ENCODE results near the gene SYT5.
"Not testable (repeated sequence)": the region's sequence is repeated elsewhere in the genome, so short reads cannot be mapped to it uniquely, and the experiment has no call there.

The SYT5 gene

DNA sequence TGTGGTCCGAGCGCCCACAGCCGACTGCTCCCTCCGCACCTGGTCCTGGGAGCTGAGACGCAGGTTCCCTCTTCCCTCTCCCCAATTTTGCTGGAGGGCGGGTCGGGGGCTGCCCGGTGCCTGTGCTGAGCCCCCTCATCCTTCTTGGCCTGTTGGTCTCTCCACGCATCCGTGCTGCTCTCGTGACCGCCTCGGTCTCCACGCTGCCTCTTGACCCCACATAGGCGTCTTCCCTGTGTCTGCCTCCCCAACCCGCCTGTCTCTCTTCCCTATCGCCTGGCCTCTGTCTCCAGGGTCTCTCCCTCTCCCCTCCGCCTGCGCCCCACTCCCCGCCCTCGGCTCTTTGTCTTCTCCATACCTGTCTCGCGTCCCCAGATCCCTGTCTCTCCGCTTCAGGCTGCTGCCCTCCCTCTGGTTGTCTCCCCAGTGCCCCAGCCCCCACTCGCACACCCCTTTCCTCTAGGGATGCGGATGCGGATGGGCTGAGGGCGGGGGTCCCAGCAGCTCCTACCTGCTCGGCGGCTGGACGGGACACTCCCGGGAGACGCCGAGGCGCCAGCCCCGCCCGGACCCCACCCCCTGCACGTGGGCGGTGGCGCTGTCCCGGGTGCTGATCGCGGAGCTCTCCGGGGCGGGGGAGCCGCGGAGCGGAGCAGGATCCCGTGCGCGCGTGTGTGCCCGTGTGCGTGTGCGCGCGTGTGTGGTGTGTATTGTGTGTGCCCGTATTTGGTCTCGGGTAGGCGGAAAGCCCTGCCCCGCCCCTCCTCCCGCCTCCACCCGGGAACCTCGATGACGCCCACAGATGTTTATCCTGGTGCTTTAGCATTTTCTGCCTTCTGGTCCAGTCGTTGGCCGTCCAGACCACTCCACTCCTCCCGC is at the start of gene SYT5:
TSS of gene SYT5 (minus strand) at position 684 of the 879 bp plus-strand sequence. CDS start 1,248 bp downstream, outside the sequence.
- DNase-seq (ENCODE audit: low read depth, low spot score): no peak

DNA sequence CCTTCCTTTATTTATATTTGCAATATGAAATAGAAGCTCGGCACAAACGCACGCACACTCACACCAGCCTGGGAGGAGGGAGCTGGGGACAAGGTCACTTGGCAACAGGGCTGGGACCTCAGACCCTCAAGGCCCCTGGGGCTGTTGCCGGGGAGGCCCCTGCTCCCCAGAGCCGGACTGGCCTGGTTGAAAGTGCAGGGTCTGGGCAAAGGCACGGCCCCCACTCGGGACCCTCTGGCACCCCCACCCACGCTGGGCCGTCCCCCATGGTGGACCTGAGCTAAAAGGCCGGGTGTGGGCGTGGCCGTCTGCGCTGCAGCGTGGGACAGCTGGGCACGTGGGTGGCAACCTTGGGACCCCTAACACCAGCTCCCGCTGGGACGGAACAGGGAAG is 49.7 kb upstream of the SYT5 start:
- no peak for DNase-seq (ENCODE audit: low read depth, low spot score)

DNA sequence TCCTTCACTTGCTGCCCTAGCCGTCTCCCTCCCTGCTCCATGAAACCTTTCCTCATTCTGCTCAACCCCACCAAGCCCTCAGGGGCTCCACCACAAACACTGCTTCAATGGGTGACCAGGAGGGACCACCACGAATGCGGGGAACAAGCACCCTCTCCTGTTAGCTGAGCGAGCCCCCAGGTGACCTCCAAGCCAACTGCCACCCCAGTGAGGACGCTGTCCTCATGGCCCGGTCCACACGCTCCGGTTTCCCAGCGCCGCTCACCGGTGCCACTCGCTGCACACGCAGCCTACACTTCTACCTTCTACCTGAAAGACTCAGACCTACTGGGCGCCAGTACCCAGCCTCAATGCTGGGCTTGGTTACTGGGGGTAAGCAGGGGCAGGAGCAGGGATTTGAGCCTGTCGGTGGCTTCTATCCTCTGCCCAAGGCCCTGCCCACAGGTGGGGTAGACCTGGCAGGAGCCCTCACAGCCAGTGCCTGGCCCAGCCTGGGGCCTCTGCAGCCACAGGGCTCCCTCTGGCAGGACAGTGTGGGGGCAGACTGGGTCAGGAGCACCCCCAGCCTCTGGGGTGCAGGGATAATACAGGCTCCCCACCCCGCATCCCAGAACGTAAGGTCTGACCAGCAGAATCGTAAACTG is 49.2 kb upstream of the SYT5 start:
- no peak for DNase-seq (ENCODE audit: low read depth, low spot score)

DNA sequence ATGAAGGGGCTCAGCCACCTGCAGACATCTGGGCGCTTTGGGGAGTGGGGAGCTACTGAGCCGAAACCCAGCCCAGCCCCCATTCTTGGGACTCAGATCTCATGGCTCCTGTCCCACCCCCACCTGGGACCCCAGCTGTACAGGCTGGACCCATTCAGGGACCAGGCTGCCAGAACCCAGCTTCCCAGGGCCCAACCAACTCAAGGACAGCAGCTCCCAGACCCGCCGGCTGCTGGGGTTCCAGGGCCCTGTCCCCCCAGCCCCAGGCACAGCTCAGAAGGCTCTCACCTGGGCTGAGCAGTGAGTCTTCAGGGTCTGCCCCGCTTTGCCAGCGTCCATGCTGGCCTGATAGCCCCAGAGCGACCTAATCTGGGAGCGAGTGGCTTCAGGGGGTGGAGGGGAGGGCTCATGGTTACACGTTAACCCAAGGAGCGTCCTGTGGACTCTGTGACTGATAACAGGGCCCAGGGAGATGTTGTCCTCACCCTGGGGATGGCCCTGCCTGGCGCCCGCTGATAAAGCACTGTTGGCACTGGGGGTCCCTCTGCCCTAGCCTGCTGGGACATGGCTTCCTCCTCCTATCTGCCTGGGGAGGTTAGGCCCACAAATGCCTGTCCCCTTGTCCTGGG is 48.4 kb upstream of the SYT5 start, which contains the start of gene TMEM86B:
TSS of gene TMEM86B (minus strand) at position 361 of the 629 bp plus-strand sequence. CDS start at position 339, 22 bp downstream.
- no peak for DNase-seq (ENCODE audit: low read depth, low spot score)

DNA sequence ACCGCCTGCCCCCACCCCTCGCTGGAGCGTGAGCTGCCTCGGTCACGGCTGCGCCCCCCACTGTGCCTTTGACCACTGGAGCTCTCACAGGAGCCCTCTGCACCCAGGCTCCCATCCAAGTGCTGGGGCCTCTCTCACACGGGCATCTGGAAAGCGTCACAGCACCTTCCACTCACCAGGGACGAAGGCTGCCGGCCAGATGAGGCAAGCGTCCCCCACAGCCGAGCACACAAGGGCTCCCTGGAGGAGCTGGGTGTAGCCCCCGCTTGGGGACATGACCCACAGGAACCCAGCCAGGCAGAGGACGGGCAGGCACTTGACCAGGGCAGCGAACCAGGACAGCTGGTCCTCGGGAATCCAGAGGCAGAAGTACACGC is 47.9 kb upstream of the SYT5 start:
- DNase-seq (ENCODE audit: low read depth, low spot score): no peak

DNA sequence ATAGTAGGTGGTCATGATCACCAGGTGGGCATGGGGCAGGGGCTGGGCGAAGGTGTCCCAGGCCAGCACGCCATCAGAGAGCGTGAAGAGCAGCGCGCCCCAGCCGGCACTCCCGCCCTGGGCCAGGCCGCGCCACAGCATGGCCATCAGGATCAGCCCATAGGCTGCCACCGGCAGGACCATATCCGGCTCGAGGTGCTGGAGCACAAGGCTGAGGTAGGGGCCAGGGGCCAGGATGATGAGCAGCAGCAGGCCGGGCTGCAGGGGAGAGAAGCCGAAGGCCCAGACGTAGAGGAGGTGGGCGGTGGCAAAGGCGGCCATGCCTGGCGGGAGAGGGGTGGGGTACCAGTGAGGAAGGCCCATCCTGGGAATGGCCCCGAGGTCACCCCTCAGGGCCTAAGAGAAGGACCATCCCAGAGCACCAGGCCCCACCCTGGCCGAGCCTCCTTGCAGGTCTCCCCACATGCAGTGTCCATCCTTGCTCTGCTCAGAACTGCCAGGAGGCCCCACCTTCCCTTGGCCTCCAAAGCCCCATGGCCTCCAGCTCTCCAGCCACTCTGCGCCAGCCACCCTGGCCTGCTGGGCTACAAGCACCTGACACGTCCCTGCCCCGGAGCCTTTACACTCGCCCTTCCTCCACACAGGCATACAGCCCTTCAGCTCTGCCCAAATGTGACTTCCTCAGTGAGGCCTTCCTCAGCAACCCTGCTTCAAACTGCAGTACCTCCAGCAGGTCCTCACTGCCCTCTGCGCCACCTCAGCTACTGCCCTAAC is 47.3 kb upstream of the SYT5 start:
- DNase-seq (ENCODE audit: low read depth, low spot score): no peak

DNA sequence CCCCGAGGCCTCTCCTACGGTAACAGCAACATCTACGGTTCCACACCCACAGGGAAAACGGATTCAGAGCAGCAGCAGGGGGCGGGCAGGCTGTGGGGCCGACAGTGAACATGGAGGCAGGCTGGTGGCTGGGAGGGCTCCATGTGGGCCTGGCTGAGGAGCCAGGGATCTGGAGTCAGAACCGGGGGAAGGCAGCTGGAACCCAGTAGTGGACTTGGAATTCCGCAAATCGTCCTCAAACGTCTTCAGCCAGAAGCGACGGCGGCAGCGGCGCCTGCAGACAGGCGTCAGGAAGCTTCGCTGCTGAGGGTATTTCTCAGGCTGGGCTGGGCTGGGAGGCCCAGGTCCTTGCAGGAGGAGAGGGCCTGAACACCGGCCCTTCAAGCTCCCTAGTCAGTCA is 46.7 kb upstream of the SYT5 start:
- DNase-seq (ENCODE audit: low read depth, low spot score): no peak

DNA sequence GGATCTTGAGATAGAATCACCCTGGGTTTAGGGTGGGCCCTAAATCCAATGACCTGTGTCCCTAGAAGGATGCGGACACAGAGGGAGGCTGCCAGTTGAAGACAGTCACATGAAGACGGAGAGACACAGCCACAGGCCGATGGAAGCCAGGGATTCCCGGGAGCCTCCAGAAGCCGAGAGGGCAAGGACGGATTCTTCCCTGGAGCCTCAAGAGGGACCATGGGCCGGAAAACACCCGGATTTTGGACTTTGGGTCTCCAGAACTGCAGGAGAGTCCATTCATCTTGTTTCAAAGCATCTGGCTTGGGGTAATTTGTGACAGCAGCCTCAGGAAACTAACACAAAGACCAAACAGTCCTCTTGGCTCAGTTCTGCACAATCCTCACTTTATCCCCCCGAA is 46.2 kb upstream of the SYT5 start:
- DNase-seq (ENCODE audit: low read depth, low spot score): no peak

DNA sequence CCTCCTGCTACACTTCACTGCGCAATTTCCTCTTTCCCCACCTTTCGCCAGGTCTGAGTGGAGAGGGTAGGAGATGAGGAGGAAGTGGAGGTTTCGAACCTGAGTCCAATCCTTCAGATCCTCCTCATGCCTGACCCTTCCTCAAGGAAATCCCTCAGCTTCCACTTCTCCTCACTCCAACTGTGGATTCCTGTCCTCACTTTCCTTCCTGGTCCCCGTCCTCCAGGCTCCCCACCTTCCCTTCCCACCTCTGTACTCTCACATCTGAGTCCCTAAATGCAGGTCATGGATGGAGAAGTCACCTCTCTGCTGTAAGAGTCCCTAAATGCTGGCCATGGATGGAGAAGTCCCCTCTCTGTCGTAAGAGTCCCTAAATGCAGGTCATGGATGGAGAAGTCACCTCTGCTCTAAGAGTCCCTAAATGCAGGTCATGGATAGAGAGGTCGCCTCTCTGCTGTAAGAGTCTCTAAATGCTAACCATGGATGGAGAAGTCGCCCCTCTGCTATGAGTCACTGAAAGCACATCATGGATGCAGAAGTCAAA is 45.4 kb upstream of the SYT5 start:
- no peak for DNase-seq (ENCODE audit: low read depth, low spot score)

DNA sequence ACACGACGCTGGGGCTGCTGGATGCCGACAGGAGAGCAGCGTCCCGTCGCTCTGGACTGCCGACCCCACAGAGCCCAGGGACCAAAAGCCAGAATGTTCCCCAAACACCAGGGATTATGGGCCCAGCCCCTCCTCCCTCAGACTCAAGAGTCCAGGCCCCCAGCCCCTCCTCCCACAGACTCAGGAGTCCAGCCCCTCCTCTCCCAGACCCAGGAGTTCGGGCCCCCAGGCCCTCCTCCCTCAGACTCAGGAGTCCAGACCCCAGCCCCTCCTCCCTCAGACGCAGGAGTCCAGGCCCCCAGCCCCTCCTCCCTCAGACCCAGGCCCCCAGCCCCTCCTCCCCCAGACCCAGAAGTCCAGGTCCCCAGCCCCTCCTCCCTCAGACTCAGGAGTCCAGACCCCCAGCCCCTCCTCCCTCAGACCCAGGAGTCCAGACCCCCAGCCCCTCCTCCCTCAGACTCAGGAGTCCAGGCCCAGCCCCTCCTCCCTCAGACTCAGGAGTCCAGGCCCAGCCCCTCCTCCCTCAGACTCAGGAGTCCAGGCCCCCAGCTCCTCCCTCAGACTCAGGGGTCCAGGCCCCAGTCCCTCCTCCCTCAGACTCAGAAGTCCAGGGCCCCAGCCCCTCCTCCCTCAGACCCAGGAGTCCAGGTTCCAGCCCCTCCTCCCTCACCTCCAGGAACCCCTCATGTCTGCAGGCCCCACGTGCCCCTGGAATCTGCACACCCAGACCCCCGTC is 44.8 kb upstream of the SYT5 start:
- DNase-seq (ENCODE audit: low read depth, low spot score): not testable (repeated sequence)

DNA sequence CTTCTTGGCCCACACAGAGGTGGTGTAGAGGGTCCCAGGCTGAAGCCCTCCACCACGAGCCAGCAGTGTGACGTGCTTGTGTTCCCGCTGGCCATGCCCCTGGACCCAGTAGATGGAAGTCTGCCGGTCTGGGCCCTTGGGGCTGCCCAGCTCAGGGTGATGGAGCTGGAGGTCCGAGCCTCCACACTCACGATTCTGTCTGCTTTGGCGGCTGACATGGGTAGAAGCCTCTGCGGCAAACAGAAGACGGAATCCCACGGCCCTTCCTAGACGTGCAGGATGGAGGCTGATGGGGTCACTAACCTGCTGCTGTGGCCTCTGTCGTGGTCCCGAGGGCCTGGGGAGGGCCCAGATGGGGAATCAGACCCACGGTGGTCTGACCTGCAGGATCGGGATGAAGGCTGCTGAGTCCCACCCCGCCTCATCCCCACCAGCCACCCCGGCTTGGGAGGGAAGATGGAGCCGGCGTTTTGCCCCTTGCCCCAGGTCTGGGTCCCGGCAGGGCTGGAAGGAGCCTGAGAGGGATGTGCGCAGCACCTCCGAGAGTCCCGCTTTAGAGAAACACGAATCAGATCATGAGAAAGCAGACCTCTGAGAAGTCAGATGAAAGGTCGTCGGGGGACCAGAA is 44.1 kb upstream of the SYT5 start:
- no peak for DNase-seq (ENCODE audit: low read depth, low spot score)

DNA sequence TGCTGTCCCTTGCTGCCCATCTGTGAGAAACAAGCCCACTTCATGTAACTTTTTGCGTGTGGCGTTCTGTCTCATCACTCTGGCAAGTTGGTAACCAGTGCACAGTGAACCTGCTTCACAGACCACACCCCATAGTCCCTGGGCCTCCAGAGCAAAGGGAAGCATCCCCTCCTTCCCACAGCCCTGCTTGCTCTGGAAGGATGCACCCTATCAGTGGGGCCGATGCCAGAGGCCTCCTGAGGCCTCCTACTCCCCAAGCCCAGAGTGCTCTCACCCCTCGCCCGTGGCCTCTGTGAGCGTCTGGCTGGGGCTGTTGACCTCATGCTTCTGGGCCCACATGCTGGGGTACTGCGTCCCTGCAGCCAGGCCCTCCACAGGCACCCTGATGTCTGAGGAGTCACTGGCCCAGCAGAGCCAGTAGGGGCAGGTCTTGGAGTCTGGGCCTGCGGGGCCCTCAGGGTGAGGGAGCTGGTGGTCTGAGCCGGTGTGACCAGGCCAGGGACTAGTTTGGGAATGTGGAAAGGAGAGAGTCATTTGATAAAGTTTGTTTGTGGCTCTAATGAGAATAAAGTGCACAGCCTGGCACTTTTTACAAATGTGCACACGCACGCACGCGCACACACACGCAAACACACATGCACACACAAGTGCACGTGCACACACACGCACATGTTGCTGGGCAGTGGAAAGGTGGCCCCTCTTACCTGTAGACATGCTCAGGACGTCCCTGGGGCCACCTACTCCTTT is 43.4 kb upstream of the SYT5 start:
- DNase-seq (ENCODE audit: low read depth, low spot score): no peak

DNA sequence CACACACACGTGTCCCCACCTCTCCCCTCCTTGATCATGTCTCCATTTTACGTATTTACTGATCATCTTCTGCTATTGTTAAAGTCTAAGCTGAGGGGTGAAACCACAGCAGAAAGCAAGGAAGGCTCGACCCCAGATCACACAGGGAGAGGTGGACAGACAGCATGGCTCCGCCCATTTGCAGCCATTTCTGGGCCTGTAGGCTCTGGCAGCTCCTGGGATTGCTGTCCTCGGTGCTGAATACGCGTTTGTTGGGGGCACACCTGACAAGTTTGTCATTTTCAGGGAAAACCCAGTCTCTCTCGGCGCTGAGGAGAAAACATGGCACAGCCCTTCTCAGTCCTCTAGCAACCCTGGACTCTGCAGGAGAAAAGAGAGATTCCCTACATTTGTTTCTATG is 40.4 kb upstream of the SYT5 start:
- no peak for DNase-seq (ENCODE audit: low read depth, low spot score)

DNA sequence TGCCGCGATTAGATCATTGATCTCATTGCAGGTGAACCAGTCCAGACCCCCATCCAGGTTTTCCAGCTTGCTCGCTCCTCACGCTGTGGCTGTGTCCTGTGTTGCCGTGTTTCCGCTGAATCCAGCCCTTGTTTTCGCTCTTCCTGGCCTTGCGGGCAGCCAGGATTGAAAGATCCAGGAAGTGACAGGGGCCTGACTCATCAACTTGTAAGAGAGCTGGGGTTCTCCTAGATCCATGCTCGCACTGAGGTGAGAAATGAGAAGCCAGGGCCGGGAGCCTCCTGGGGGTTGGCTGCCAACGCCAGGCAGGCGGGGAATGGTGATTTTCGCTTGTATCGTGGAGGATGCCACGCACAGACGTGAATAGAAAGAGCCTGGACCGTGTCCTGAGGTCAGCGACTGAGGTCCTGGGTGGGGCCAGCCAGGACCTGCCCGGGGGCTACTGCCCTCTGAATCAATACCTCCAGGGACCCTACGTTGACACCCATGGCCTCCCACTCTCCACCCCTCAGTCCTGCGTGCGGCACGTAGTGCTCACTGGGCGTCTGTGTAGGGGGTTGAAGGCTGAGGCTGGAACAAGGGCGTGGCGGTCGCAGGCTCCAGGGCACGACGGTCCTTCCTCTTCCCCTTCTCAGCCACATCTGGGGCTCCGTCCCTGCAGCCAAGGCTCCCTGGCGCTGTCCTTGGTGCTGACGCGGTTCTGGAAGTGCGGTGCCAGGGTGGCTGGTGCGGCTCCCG is 36.5 kb upstream of the SYT5 start:
- peak; percentile 93 for DNase-seq (ENCODE audit: low read depth, low spot score)

DNA sequence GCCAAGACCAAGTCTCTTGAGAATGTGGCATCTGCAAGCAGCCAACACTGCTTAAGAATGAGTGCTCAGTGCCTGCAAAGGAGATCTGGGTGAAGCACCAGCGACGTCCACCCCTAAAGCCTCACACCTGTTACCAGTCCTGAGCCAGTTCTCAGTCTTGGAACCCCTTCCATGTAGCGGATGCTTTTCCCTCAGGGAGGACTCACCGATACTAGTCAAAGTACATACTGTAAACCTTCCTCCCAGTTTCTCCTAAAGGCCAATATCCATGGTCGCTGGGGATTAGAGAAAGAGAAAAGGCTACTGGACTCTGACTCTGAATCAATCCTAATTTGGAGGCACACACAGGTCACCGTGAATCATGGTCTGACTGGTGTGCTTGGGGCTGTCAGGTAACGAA is 33.5 kb upstream of the SYT5 start:
- no peak for DNase-seq (ENCODE audit: low read depth, low spot score)

DNA sequence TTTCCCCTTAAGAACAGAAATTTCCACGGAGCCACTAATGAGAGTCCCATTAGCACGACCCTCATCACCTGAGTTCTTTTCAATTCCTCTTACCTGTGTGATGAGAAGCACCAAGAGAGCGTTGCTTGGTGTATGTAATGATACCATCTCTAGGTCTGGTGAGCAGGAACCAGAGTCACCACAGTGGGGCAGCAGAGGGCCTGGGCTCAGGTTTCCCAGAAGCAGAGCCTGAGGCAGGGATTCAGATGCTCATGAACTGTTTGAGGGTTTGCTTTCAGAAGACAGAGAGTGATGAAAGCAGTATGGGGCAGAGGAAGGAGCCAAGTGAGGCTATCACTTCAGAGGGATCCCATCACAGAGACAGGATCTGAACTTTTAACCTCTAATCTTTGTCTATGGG is 32.4 kb upstream of the SYT5 start:
- DNase-seq (ENCODE audit: low read depth, low spot score): no peak

DNA sequence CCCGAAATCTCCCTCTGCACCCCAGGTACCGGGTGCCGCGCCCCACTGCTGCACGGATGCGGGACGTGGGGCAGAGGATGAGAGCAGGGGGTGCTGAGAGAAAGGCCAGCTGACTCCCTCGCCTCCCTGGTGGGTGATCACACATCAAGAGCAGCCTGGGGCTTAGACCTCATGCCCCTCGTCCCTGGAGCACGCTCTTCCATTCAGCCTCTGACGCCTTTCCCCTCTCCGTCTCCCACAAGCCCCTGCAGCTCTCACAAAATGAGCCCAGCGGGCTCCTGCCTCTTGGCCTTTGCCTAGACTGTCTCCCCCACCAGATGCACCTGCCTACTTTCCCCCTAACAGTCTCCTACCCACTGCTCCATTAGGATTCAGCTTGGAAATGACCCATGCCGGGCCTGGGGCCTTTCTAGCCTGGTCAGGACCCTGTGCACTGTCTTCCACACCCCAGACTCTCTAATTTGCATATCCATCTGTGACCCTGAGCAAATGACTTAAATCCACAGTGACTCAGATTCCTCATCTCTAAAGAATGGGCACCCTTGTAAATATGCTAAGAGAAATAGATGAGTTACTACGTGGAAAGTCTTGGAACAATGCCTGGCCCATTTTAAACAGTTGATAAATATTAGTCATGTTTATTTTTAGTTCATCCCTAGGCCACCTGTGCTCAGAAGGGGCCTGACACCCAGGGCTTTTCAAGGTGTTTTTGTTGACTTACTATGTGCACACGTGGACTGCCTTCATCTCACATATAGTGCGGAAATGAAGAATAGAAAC is 29.8 kb upstream of the SYT5 start:
- DNase-seq (ENCODE audit: low read depth, low spot score): no peak
